ACC112 (cell line): Measurements from ENCODE around the gene CC2D1B.
A peak's percentile ranks its signal among the peaks of the same experiment; 100 is the strongest.

Source experiments
- H2AFZ ChIP-seq: fragments of 200-600 bp; sonication (generic); one replicate; pipeline ENCODE4 v1.6.0; 2017; ENCODE audit warnings: antibody characterized with exemption, low read length; ENCODE audit not compliant: unreplicated experiment
- H3K27ac ChIP-seq: fragments of 200-600 bp; sonication (generic); 2 replicates; pipeline ENCODE4 v1.5.1; 2014; ENCODE audit warnings: low read depth, mild to moderate bottlenecking, antibody characterized with exemption, low read length, moderate library complexity
- H3K27me3 ChIP-seq: fragments of 200-600 bp; sonication (generic); 2 replicates; pipeline ENCODE4 v1.6.1; 2014; ENCODE audit warnings: mild to moderate bottlenecking, antibody characterized with exemption, low read length, moderate library complexity, mixed read lengths; ENCODE audit not compliant: insufficient read depth
- H3K36me3 ChIP-seq: fragments of 200-600 bp; sonication (generic); 2 replicates; pipeline ENCODE4 v1.6.1; 2016; ENCODE audit warnings: mild to moderate bottlenecking, antibody characterized with exemption, low read length, moderate library complexity, mixed read lengths; ENCODE audit not compliant: insufficient read depth
- H3K4me1 ChIP-seq: fragments of 200-600 bp; sonication (generic); one replicate; pipeline ENCODE4 v1.6.1; 2016; ENCODE audit warnings: low read length, mixed read lengths; ENCODE audit not compliant: insufficient read depth, unreplicated experiment, control insufficient read depth
- H3K4me3 ChIP-seq: fragments of 200-600 bp; sonication (generic); 2 replicates; pipeline ENCODE4 v1.5.1; 2014; ENCODE audit warnings: mild to moderate bottlenecking, low read depth, low read length
- H3K79me2 ChIP-seq: fragments of 200-600 bp; sonication (generic); one replicate; pipeline ENCODE4 v1.6.0; 2016; ENCODE audit warnings: low read length; ENCODE audit not compliant: control insufficient read depth, unreplicated experiment, insufficient read depth

Gene CC2D1B, protein sequence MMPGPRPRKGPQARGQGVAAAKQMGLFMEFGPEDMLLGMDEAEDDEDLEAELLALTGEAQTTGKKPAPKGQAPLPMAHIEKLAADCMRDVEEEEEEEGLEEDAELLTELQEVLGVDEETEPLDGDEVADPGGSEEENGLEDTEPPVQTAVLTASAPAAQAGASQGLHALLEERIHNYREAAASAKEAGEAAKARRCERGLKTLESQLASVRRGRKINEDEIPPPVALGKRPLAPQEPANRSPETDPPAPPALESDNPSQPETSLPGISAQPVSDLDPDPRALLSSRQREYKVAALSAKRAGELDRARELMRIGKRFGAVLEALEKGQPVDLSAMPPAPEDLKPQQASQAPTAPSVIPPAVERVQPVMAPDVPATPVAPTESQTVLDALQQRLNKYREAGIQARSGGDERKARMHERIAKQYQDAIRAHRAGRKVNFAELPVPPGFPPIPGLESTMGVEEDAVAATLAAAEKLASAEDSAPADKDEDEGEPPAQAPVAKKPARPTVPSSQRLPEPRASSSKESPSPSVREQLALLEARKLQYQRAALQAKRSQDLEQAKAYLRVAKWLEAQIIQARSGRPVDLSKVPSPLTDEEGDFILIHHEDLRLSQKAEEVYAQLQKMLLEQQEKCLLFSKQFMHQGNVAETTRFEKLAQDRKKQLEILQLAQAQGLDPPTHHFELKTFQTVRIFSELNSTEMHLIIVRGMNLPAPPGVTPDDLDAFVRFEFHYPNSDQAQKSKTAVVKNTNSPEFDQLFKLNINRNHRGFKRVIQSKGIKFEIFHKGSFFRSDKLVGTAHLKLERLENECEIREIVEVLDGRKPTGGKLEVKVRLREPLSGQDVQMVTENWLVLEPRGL

DNA sequence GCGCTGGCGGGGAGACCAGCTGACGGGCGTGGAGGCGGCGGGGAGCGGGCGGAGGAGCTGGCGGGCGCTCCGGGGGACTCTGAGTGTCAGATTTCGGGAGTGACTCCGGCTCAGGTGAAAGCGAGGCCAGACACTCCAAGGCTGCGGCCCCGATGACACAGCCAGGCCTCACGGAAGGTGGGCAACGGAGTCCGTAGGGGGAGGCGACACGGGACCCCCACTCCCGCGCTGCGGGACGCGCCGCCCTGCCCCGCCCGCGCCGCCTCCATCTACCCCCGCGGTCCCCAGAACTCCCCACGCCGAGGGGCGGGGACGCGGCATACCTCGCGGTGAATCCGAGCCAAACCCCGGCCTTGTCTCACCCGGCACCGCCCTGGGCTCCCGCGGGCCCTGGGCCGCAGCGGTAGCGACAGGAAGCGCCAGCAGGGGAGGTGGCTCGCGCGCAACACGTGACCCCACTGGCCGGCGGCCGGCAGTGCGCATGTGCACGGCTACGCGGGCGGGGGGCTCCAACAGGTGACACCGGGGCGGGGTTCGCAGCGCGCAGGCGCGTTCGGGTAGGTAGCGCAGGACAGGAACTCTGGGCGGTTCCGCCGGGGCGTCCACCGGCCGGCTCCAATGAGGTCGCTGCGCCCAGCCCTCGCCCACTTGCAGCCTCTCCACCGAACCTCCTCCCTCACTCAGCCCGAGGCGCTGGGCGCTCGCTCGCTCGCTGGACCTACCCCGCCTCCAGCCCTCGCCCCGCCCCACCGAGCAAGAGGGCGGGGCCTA, at the start of gene CC2D1B:
Gene CC2D1B, minus strand, starts transcription at position 460 of the 771 bp plus-strand sequence. CDS start 1,585 bp downstream, outside the sequence.
- Histone ChIP-seq H3K4me3 (peak within 1 kb of the TSS; percentile 90), H3K27ac (peak within 1 kb of the TSS; percentile 88), H2AFZ (peak within 1 kb of the TSS; percentile 71), H3K4me1 (peaks cover 15% of the 10 kb centered on the region), H3K27me3 (no peaks in the 10 kb centered on the region), H3K79me2 (peaks cover 27% of the 10 kb centered on the region), H3K36me3 (peaks cover 5% of the 10 kb centered on the region; the same call in 1 of the 2 replicates)

DNA sequence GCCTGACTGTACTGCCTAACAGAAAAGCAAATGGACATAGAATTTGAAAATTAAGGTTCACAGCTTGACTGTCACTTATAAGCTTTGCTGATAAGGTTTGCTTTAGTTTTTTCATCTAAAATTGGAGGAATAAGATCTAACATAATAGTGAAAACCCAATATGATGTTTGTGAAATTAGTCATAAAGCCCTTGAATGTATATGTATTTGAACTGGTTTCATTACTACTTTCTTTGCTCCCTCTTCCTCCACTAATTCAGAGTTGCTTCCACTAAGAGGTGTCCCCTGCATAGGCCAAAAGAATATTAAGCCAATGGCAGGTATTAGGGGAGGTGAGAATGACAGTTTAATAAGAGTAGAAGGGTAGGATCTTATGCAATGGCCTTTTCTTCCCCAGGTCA, 48.9 kb upstream of the CC2D1B start:
- Histone ChIP-seq H3K27me3 (no peaks in the 10 kb centered on the region), H3K79me2 (no peaks in the 10 kb centered on the region)

DNA sequence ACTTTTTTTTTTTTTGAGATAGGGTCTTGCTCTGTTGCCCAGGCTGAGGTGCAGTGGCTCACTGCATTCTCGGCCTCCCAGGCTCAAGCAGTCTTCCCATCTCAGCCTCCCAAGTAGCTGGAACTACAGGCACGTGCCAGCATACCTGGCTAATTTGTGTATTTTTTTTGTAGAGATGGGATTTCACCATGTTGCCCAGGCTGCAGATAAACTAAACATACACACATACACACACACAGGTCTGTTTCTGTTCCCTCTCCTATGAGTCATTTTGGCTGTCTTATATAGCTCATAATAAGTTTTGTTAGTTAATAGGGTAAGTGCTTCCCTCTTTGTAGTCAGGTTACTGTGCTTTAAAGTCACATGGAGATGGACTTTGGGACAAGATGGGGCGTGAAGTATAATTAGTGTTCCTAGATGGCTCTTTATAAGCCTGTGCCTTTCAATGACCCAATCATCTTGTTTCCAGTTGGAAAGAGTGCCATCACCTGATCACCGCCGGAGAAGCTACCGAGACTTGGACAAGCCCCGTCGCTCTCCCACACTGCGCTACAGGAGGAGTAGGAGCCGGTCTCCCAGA, 47.5 kb upstream of the CC2D1B start:
- no peak overlapping the region for H3K27ac ChIP-seq
- H2AFZ ChIP-seq: no peak overlapping the region
- H3K4me3 ChIP-seq: no peak overlapping the region
- H3K4me1 ChIP-seq: no peaks in the 10 kb centered on the region
- no peaks in the 10 kb centered on the region for H3K79me2 ChIP-seq
- peaks cover 57% of the 10 kb centered on the region for H3K36me3 ChIP-seq
- no peaks in the 10 kb centered on the region for H3K27me3 ChIP-seq

More for the DNA sequence above, 48.9 kb upstream of the CC2D1B start:
- no peaks in the 10 kb centered on the region for H3K4me1 ChIP-seq
- peaks cover 54% of the 10 kb centered on the region for H3K36me3 ChIP-seq
- no peak overlapping the region for H2AFZ ChIP-seq
- H3K4me3 ChIP-seq: no peak overlapping the region
- no peak overlapping the region for H3K27ac ChIP-seq

DNA sequence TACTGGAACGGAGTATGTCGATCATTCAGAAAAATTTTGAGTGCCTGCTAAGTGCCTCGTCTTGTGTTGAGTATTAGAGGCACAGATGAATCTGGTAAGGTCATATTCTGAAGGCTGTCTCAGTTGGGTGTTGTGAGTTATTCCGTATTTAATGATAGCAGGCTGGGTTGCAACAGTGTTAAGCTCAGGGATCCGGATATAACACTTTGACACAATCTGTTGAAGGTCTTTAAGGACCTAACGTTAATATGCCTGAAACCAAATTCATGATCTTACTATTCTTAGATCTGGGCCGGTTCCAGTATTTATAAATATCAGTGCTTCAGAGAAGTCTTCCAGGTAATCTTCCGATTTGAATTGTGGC, 39.0 kb upstream of the CC2D1B start:
- Histone ChIP-seq H3K27ac (peak overlapping the region; percentile 82), H3K27me3 (no peaks in the 10 kb centered on the region), H2AFZ (peak overlapping the region; percentile 80), H3K4me3 (peak overlapping the region; percentile 86), H3K36me3 (peaks cover 20% of the 10 kb centered on the region; the same call in 1 of the 2 replicates), H3K4me1 (peaks cover 21% of the 10 kb centered on the region), H3K79me2 (peaks cover 50% of the 10 kb centered on the region)

- peaks cover 21% of the 10 kb centered on the region for H3K4me1 ChIP-seq
- H3K79me2 ChIP-seq: peaks cover 50% of the 10 kb centered on the region
- peak within 1 kb of the TSS; percentile 82 for H3K27ac ChIP-seq
- H3K27me3 ChIP-seq: no peaks in the 10 kb centered on the region
- peaks cover 20% of the 10 kb centered on the region; the same call in 1 of the 2 replicates for H3K36me3 ChIP-seq
- peak within 1 kb of the TSS; percentile 86 for H3K4me3 ChIP-seq
- peak within 1 kb of the TSS; percentile 93 for H2AFZ ChIP-seq
Observed at GRCh38 chr1:52404116-52404974, 38.3 kb upstream of the CC2D1B start, which contains the start of the genes ORC1 and PRPF38A. TSS of gene ORC1 (minus strand) at chr1:52404423. CDS start at chr1:52402223, 2,200 bp downstream. TSS of gene PRPF38A (plus strand) at chr1:52404602. CDS start at chr1:52404750, 148 bp downstream.

GRCh38 chr1:52403566-52404115, 37.6 kb upstream of the CC2D1B start:
- Histone ChIP-seq H3K36me3 (peaks cover 13% of the 10 kb centered on the region; the same call in 1 of the 2 replicates), H3K27me3 (no peaks in the 10 kb centered on the region), H3K4me1 (peaks cover 21% of the 10 kb centered on the region), H2AFZ (peak overlapping the region; percentile 93), H3K79me2 (peaks cover 50% of the 10 kb centered on the region), H3K4me3 (peak overlapping the region; percentile 86), H3K27ac (peak overlapping the region; percentile 82)

GRCh38 chr1:52402860-52403240, 36.8 kb upstream of the CC2D1B start:
- Histone ChIP-seq H2AFZ (no peak overlapping the region), H3K36me3 (peaks cover 8% of the 10 kb centered on the region; the same call in 1 of the 2 replicates), H3K4me1 (peaks cover 21% of the 10 kb centered on the region), H3K27ac (peak overlapping the region; percentile 82; the same call in 1 of the 2 replicates), H3K4me3 (peak overlapping the region; percentile 86), H3K79me2 (peaks cover 50% of the 10 kb centered on the region), H3K27me3 (no peaks in the 10 kb centered on the region)

DNA sequence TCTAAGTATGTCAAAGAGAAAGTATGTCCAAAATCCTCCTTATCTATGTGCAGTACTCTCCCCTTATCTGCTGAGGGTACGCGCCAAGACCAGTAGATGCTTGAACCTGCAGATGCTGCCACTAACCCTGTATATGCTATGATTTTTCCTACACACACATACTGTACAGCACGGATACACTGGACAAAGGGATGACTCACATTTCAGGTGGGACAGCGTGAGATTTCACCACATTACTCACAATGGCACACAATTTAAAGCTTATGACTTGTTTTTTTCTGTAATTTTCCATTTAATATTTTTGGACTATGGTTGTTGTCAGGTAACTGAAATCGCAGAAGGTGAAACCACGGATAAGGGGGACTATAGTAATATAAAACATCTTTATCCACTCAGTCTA, 34.1 kb upstream of the CC2D1B start:
- Histone ChIP-seq H2AFZ (no peak overlapping the region), H3K27me3 (no peaks in the 10 kb centered on the region), H3K27ac (no peak overlapping the region), H3K79me2 (peaks cover 32% of the 10 kb centered on the region), H3K36me3 (peaks cover 13% of the 10 kb centered on the region; the same call in 1 of the 2 replicates), H3K4me3 (no peak overlapping the region), H3K4me1 (peaks cover 11% of the 10 kb centered on the region)

- Histone ChIP-seq H3K27ac (no peak overlapping the region), H3K27me3 (no peaks in the 10 kb centered on the region), H3K4me3 (no peak overlapping the region), H2AFZ (no peak overlapping the region), H3K36me3 (peaks cover 17% of the 10 kb centered on the region), H3K79me2 (peaks cover 27% of the 10 kb centered on the region), H3K4me1 (peaks cover 11% of the 10 kb centered on the region)
Observed at GRCh38 chr1:52399629-52400028, 33.6 kb upstream of the CC2D1B start.
